ENCODE results near the gene MAP3K9.
"Not testable (repeated sequence)": the region's sequence is repeated elsewhere in the genome, so short reads cannot be mapped to it uniquely, and the experiment has no call there.

The MAP3K9 gene

DNA sequence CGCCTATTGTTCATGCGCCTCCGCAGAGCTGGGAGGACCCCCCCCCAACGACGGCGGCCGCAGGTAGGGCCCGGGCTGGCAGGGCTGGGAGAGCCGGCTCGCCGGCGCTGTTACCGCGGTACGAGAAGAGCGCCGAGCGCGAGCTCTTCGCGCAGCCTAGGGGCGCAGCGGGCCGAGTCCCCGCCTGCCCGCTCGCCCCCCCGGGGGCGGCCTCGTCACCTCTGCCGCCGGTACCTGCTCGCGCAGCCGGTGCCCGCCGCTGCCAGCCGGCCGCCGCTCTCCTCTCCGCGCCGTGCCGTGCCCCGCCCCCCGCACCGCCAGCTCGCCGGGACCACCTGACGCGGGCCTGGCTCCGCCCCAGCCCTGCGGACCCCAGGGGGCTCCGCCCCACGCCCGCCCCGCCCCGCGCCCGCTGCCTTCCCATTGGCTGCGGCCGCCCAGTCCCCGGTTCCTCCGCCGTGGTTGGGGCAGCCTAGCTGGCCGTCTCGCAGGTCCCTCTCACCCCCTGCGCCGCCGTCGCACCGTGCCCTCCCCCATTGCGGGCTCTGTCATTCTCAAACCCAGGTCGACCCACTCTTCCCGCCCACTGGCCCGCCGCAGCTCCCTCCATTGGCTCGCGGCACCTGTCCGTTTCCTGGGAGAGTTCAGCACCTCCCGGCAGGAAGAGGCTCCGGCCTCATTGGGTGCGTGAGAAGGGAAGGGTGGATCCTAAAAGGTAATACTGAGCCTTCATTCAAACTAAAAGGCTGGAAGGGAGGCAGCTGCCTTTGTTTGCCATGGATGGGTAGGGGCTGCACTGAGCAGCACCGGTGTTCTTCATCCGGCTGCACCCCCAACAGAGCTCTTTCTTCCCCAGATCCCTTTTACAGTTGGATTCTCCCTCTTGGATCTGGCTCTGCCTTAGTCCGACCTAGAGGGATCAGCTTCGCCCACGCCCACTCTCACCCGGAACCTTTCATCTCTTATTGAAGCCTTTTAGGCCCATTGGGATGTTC is at the start of gene MAP3K9:
Gene MAP3K9, minus strand, starts transcription at position 289 of the 995 bp plus-strand sequence. CDS start 342 bp downstream, outside the sequence.
- DNase-seq = peak; percentile 24

- no peak for DNase-seq
These were observed 49.3 kb upstream of the MAP3K9 start for GRCh38 chr14:70858641-70859040.

DNA sequence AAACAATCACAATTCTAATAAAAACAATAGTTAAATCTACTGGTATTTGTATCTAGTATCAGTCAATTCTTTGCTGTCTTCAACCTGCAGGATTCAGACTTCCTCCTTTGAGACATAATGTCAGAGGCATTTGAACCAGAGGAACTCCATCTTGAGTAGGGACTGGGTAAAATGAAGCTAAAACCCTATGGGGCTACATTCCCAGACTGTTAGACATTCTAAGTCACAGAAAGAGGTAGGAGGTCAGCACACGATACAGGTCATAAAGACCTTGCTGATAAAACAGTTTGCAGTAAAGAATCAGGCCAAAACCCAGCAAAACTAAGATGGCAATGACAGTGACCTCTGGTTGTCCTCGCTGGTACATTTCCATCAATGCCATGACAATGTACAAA is 48.2 kb upstream of the MAP3K9 start:
- peak; percentile 59 for DNase-seq

DNA sequence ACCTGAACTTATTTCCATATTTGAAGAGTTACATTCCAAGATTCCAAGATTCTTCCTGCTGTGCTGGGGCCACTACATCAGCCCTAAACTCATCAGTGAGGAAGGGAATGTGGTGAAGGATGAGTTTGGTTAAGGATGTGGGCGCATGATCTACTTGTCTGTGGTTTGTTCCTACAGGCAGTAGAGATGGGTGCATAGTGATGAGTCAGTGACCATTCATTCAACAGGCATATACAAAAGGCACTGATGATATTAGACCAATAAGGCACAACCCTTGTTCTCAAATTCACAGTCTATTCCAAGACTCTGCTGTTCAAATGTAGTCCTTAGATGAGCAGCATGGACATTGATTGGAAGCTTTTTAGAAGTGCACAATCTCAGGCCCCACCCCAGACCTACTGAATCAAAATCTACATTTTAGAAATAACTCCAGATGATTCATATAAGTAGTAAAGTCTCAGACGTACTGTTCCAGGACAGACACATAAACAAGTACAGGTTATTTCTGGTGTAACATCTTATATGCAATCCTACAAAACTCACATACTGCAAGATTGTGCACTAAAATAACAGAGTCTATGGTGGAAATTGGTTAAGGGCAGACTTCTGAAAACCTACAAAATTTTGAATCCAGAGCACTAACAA is 47.7 kb upstream of the MAP3K9 start:
- peak; percentile 98 for DNase-seq

GRCh38 chr14:70855486-70855885 is 46.2 kb upstream of the MAP3K9 start:
- no peak for DNase-seq

DNA sequence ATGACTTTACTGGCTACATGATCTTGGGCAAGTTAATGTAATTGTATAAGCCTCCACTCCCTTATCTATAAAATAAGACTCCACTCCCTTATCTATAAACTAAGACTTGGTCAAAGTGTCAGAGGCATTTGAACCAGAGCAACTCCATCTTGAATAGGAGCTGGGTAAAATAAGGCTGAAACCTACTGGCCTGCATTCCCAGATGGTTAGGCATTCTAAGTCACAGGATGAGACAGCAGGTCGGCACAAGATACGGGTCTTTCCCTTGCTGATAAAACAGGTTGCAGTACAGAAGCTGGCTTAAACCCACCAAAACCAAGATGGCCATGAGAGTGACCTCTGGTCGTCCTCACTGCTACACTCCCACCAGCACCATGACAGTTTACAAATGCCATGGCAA is 44.3 kb upstream of the MAP3K9 start:
- DNase-seq = not testable (repeated sequence)

GRCh38 chr14:70847406-70848090 is 38.2 kb upstream of the MAP3K9 start:
- DNase-seq = no peak

DNA sequence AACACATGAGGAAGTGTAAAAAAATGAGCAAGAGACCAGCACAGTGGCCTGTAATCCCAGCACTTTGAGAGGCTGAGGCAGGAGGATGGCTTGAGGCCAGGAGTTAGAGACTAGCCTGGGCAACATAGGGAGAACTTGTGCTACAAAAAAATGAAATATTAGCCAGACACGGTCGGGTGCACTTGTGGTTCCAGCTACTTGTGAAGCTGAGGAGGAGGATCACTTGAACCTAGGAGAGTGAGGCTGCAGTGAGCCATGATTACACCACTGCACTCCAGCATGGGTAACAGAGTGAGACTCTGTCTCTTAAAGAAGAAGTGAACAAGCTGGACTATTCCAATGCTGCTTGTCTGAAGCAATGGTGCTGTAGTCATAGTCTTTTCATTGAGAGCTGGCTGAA is 36.3 kb upstream of the MAP3K9 start:
- no peak for DNase-seq

GRCh38 chr14:70842851-70843462 is 33.6 kb upstream of the MAP3K9 start:
- no peak for DNase-seq

- DNase-seq = no peak
These were observed 28.8 kb upstream of the MAP3K9 start for GRCh38 chr14:70838076-70838475.

DNA sequence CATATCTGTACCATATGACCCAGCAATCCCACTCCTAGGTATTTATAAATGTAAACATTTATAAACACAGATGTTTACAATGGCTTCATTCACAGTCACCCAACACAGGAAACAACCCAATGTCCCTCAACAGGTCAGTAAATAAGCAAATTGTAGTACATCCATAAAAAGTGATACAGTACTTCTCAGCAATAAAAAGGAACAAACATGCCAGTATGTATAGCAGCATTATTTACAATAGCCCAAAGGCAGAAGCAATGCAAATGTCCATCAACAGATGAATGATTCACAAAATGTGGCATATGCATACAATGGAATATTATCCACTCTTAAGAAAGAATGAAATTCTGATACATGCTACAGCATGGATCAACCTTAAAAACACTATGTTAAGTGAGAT is 27.6 kb upstream of the MAP3K9 start:
- DNase-seq = no peak

GRCh38 chr14:70833884-70834283 is 24.6 kb upstream of the MAP3K9 start:
- no peak for DNase-seq

GRCh38 chr14:70832561-70833305 is 23.4 kb upstream of the MAP3K9 start:
- DNase-seq = peak; percentile 35

DNA sequence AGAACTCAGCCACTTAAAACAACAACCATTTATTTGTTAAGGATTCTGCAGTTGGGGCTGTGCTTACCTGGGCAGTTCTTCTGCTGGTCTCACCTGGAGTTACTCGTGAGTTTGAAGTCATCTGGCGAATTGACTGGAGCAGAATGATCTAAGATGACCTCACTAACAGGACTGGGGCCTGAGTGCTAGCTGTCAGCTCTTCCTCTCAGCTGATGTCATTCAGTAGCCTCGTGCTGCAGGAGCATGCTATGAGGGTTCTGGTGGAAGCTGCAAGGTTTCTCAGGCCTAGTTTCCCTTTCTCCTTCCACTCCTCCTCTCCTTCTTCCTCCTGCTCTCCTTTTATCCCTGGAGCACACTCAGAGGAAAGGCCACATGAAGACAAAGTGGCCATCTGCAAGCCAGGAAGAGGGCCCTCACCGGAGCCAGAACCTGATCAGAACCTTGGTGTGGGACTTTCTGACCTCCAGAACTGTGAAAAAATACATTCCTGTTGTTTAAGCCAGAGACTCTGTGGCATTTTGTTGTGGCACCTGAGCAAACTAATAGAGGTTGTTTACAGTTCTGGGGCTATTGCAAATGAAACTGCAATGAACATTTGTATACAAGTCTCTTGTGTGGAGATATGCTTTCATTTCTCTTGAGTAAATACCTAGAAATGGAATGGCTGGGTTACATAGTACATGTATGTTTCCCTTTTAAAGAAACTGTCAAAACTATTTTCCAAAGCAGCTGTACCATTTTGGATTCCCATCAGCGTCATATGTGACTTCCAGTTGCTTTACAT is 21.9 kb upstream of the MAP3K9 start:
- DNase-seq = no peak

DNA sequence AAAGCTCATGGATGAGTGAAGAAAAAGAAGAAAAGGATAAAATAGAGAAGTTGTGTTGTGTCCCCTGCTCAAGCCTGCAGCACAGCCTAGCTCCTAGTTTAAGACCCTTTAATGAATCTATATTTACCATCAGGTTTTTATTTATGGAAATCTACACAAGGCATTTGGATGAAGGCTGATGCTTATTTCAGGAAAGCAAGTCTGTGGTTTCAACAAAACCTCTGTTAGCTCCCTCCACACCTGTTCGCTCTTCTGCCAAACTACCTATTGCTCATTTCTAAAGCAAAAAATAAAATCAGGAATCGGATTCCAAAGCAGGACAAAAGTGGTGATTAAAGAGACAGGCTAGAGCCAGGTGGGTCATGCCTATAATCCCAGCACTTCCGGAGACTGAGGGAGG is 18.9 kb upstream of the MAP3K9 start:
- no peak for DNase-seq

DNA sequence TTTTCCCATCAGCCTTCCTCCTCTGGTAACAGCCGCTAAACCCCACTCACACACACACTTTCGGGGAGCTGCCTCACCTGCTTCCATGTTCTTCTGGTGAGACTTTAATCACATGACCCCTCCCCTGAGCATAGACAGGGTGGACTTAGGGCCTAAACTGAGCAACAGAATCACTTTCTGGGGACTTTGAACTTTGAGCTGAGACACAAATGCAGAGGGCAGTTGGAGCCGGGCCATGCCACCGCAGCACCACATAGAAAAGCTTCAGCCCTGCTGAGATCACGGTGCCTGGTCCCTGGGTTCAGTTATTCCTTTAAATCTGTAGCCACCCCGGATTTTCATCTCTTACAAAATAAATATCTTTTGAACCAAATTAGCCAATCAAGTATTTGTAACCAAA is 18.4 kb upstream of the MAP3K9 start:
- DNase-seq = no peak

- peak; percentile 10 for DNase-seq
These were observed 18.0 kb upstream of the MAP3K9 start for GRCh38 chr14:70827347-70827746.

DNA sequence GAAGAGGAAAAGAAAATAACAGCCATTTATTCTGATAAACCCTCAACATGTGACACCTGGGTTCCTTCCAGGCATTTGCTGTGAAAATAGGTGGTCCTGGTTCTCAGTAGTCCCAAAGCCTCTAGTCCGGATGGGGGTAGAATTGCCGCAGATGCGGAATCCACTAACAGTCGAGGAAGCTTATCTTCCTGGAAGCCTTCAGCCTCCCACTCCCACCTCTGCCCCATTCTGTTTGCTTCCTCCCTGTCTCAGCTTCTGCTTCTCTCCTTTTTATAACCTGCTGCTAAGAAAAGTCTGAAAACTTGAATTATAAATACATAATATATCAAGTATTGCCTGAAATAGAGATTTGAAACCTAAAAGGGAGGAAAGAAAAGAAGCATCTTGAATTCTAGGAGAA is 14.0 kb upstream of the MAP3K9 start:
- DNase-seq = no peak

DNA sequence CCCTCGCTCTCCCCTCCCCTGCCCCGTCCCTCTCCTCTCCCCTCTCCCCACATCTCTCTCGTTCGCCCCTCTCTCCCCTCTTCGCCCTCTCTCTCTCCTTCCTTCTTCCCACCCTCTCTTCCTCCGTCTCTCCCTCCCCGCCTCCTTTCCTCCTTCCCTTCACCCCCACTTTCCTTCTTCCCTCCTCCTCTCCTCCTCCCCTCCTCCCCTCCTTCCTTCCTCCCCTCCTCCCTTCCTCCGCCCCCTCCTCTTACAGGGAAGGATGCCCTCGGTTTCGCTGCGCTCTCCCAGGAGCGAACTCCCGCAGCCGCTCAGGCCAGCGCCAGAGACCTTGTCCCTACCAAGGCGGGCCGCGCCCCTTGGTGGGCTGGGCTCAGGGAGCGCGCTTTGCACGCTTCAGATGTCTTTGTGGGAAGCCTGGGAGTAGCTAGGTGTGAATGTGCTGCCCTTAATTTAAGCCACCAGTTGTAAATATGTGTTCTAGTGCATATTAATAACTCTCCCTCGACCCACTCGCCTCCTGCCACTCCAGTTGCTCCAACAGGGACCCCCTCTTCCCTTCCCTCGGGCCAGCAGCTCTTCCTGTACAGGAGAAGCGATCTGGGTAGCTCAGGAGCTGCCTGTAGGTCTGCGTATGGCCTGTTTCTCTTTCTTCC is 13.3 kb upstream of the MAP3K9 start:
- peak; percentile 14 for DNase-seq

- DNase-seq = peak; percentile 41
These were observed 12.5 kb upstream of the MAP3K9 start for GRCh38 chr14:70821584-70822529.
